GM18867 (cell line): Measurements from ENCODE around the gene TMEFF2.

Experiments used
- ATAC-seq: cut with Tn5 transposase; IDR thresholded peaks from one replicate; pipeline ENCODE4 v1.9.1; 2021; ENCODE audit warnings: mild to moderate bottlenecking, moderate library complexity; ENCODE audit not compliant: unreplicated experiment

Gene TMEFF2, protein sequence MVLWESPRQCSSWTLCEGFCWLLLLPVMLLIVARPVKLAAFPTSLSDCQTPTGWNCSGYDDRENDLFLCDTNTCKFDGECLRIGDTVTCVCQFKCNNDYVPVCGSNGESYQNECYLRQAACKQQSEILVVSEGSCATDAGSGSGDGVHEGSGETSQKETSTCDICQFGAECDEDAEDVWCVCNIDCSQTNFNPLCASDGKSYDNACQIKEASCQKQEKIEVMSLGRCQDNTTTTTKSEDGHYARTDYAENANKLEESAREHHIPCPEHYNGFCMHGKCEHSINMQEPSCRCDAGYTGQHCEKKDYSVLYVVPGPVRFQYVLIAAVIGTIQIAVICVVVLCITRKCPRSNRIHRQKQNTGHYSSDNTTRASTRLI

DNA sequence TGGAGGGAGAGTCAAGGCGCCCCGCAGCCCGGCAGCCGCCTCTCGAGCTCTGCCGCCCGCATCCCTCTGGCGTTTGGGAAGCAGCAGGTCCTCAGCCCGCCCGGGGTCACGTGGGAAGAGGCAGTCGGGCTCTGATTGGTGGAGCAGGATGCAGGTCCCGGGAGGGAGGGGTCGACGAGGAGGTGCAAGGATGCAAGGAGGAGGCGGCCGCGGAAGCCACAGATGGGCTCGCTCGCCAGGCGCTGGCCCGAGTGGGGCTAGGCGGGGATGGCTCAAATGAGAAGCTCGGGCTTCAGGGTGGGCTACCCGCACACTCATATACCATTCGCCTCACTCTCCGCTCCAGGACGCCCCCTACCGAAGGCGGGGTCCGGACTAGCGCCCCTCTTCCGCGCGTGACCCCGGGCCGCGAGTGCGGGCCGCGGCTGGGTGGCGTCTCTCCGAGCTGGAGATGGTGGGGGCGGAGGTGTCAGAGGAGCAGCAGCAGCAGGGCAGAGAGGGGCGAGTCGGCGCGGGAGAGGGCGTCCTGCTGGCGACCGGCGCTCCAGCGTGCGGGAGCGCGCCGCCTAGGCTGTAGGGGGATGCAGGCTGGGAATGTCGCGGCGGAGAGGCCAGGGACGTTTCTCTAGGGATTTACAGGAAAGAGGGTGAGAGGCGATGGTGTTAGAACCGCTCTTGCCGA is at the start of gene TMEFF2:
Gene TMEFF2 (minus strand): TSS at position 68 of the 682 bp plus-strand sequence. CDS start 409 bp downstream, outside the sequence.
- no peak for ATAC-seq

DNA sequence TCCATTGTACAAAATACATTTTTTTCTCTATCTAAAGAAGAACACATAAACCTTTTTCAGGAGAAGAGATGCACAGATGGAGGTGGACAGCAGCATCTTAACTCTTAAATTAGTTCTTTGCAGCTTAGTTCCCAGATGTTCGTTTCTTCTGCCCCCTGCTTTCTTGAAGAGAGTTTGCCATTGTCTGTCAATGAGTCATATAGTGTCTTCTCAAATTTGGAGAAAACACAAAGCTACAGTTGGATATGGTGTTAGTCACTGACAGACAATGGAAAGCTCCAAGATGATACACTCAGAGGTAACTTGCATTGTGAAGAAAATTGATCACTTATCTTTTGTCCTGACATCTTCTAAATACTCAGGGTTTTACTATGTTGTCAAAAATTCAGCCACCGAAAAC is 48.8 kb upstream of the TMEFF2 start:
- ATAC-seq: no peak

DNA sequence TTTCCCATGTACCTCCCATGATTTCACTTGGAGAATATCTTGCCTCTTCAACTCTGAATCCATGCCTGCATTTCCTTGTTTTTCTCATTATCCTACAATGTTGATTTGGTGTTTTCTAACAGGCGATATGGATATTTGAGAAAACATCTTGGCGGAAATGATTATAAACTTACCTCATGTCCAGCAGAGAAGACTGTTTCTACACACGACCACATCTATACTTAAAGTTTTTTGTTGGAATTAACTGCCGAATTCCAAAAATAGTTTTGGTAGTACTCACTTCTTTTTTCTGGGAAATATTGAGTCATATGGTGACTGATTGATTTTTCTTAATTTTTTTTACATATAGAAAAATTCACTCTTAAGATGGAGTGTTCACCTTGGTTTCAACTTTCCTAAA is 41.4 kb upstream of the TMEFF2 start:
- no peak for ATAC-seq

DNA sequence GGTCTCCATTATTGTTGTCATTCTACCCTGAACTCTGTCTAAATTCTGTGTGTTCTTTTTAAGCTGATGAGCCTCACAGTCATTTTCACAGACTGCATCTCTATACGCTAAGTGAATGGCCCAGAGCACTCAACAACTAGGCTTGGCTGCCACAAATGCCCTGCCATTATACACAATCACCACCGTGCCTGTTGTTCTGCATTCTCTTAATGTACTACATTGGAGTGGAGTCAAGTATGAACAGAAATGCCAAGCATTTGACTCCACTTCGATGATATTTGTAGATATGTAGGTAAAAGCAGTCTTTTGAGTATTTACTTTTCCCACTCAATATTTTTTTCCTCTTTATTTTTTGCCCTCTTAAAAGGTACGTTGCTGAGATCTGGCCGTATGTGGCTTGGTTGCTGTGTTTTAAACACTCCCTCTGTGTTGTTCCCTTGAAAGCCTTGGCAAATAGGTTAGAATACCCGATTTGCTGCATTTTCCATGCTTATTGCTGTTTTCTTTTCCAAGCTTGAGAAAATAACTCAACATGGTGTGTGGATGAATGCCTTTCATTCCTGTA is 36.2 kb upstream of the TMEFF2 start:
- ATAC-seq: no peak

DNA sequence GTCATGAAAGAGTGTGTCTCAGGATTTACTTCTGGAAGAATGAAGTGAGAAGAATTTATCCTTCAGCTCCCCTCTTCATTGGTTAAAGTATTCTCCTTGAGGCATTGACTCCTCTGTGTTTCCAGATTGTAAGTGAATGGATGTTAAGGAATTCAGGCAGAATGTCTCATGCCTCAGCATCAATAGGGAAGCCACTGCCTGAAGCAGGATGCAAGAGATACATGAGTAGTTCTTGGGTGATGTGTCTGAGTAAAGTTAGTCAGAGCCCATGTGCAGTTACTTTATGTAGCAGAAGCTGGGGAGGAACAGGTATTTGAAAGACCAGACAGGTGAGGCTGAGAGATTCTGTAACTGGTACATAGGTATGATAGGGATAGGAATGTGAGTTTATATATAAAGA is 34.0 kb upstream of the TMEFF2 start:
- ATAC-seq: no peak

DNA sequence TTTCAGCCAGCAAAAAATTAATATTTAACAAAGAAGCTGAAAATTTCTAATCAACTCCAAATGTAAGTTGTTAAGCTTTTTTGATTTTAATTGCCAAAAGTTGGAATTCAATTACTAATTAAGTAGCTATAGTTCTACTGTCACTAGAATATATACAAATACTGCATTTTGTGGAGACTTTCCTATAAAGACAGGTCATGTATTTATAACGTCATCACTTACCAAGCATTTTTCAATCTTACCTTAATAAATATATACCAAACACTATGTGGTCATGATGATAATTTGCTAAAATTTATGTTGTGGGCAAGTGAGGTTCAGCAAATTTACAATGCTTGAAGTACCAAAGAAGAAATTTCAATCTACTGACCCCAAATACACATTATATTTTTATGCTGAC is 24.2 kb upstream of the TMEFF2 start:
- no peak for ATAC-seq

DNA sequence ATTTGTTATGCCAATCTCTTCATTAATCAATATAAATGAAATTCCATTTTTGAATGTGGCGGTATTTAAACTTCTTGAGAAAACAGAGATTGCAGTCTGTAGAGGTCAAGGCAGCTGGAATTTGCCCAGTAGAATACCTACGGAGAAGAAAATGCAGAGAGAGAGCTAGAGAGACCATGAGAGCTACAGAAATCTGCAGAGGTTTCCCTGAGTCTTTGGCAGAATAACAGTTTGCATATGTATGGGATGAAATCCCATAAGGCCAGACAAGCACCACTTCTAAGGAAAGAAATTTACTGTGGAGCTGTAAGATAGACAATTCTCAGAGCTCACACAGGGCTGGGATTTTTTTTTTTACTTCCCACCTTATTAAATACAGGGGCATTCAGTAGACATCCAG is 23.6 kb upstream of the TMEFF2 start:
- ATAC-seq: no peak

DNA sequence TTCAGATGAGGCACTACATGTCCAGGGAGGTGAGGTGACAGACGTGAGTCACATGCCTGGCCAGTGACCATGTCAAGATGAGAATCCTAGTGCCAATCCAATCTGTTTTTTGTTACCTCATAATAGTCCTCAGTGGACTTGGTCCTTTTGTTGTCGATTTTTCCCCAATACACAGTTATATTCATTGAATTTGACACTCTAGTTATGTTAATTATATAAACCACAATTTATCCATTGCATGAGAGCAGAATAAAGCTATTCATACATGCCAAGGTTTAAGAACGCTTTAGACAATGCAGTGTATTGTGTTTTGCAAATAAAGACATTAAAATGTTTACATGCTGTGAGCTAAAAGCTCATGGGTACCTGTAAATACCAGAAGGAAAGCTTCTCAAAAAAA is 21.6 kb upstream of the TMEFF2 start:
- no peak for ATAC-seq

DNA sequence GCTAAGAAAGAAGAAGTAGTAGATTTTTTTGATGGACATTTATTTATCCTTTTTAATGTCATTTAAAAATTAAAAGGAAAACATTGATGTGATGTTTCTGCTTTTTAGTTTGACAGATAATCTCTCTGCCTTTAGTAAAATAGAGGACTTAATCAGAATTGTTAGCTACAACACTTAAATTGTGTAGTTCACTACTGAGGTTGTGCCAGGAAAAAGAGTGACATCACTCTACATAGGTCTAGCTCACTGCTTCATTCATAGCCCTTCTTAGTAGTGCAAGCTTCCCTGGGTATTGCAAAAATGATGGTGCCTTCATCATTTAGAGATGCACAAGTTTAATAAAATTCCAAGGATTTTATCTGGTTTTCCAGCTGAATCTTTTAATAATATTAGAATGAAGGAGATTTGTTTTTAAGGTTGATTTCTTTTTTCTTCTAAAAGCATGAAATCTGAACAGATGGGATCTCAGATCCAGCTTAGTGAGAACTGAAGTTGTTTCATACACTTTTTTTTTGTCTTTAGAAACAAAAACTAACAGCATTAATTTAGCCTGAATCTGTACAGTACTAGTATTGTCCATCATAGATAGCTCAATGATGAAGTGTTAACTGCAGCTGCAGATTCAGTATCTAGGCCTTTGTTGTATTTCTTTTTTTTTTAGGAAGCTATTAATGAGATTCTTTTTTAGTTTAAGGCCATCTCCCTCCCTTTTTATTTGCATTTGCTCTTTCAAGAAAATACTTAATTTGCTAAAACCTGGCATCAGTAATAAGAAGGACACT is 20.6 kb upstream of the TMEFF2 start:
- ATAC-seq: no peak

DNA sequence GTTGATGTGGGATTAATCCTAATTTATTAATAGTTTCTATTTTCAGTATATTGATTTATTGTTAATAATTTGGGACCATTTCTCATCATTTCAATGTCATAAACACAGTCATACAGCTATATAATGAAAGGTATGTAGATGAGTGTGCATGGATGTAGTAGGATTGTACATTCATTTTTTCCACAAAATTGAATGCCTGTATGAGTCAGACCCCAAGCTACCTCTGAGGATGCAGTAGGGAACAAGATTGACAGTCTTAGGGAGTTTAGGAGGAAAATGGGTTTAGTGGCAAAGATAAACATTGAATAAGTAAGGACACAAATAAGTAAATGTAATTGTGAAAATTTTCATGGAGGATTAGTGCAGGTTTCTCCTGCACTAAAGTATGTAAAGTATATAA is 14.1 kb upstream of the TMEFF2 start:
- ATAC-seq: no peak

DNA sequence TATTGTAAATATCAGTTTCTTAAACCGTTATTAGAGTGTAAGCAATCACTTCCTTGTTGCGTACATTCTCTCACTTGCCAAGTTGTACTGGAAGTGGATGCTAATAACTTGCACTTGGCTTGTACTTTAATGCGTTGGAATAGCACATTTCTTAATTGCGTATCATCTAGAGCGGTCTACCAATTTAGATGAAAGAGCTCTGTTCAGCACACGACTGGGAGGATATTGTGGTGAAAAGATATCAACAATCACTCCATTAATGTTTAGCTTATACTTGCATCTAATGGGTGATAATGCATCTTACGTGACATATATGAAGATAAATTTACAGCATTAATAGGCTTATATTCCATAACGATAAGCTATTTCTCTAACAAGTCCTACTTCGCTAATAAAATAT is 11.7 kb upstream of the TMEFF2 start:
- ATAC-seq: no peak

DNA sequence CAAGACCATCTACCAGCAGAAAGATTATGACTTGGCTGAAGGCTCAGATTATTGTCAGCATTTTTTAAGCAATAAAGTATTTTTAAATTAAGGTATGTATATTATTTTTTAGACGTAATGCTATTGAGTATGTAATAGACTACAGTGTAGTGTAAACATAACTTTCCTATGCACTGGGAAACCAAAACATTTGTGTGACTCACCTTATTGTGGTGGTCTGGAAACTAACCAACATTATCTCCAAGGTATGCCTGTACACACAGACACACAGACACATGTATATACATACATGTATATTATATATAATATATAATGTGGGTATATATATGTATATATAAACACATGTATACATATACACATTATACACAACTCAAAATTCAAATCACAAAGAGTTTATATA is 9.1 kb upstream of the TMEFF2 start:
- no peak for ATAC-seq

DNA sequence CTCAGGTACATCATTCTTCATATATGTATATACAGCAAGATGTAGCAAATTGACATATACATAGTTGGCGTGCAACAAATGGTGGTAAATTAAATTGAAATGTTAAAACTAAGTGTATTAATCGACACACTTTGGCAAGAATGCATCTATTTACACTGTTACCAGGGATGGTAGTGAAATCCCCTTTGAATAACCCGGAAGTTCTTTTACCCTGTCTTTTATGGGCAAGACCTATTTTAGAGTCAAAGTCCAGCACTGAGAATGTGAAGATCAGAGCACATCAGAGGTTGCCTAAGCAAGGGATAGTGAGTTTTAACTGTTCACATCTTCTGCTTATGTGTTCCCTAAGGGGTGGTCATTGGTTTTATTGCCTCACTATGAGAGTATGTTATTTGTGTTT is 7.6 kb upstream of the TMEFF2 start:
- ATAC-seq: no peak

DNA sequence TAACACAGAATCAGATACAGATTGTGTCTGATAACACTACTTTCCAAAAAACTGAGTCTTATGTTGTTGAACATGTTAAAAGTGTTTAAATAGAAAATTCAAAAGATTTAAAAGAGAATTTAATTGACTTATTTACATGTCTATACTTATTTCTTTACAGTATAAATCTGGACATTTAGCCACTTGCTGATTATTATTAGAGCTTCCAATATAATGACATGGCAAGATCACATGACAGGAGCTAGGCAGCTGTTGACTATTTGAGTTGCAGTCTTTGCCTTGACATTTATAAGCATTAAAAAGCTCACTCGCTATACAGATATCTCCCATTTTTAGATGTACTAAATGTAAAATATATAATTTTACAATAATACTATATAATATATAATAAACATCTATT is 6.4 kb upstream of the TMEFF2 start:
- no peak for ATAC-seq

DNA sequence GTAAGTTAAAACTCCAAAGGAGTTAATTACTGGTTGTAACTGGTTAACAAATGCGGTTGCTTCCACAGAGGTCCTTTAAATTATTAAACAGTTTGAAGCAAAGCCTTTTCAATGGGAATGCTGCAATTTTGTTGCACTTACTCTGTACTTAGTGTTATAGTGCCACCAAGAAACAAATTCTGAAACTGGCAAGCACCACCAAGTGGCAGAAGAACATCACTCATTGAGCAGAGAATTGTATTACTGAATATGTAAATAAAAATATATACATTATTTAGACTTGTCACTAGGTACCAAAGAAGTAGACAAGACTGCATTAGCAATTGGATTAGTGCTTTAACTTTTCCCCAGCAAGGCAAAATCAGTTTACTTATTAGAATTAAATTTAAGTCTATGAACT is 2.6 kb upstream of the TMEFF2 start:
- ATAC-seq: no peak

DNA sequence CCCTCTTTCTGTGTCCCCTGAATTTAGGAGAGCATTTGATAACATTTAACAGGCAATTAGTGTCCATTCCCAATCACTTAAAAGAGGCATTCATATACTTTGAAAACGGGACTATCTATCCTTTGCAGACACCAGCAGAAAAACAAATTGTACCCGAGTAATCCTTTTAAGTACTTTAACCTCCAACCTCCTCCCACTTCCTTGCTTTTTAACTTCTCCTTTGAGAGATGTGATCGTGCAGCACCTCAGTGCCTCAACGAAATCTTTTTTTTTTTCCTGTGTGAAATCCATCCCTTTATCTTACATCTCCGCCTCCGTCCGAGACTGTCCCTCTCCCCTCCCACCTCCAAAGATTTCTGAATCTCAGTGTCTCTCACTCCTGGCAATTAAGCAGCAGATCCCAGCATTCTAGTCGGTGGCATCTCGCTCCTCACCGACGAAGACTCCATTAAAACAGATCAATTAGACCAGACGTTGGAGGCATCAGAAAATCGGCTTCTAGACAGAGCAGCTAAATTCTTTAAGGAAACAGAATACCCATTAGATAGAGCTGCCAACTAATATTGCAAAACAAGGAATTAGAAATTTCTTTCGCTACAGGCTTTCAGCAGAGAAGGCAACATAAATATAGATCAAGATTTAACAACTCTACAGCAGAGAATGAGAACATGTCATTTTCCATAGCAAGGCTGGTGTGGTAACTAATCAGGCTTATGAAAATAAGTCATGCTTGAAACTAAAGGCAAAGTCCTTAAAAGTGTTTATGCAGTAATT is 1.9 kb upstream of the TMEFF2 start:
- no peak for ATAC-seq

DNA sequence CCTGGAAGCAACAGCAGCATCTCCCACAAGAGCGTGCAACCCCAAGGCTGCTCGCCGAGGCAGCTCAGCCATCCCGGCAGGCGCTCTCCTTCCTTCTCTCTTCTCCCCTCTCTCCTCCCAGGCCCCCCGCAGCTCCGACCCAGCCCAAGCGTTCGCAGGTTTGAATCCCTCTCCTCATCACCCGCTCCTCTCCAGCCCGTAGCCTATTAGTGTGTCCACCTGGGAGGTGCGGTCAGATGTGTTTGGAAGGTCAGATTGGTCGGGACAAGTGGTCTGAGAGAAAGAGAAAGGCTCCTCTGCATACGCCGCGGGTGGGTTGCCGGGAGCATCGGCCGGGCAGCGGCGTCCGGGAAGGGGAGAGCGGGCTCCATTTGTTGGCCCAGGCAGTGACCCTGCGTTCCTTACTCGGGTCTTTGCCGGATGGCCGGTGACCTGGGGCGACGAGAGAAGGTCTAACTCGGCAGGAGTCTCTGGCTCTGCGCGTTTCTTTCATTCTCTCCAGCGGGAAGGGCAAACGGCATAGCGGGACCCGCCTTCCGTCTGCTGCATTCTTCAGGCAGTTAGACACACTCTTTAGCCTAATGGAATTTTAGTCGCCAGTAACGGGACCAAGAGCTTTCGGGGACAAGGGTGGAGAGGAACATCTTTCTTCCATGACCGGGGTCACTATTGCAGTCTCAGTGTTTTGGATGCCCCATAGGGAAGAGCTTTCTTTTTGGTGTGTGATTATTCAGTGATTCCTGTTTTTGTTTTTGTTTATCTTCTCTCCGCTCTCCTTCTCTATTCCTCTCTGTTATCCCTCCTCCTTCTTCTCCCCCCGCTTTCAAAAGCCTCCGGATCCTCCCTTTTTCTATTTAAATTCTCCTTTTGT is 1.1 kb upstream of the TMEFF2 start:
- no peak for ATAC-seq

DNA sequence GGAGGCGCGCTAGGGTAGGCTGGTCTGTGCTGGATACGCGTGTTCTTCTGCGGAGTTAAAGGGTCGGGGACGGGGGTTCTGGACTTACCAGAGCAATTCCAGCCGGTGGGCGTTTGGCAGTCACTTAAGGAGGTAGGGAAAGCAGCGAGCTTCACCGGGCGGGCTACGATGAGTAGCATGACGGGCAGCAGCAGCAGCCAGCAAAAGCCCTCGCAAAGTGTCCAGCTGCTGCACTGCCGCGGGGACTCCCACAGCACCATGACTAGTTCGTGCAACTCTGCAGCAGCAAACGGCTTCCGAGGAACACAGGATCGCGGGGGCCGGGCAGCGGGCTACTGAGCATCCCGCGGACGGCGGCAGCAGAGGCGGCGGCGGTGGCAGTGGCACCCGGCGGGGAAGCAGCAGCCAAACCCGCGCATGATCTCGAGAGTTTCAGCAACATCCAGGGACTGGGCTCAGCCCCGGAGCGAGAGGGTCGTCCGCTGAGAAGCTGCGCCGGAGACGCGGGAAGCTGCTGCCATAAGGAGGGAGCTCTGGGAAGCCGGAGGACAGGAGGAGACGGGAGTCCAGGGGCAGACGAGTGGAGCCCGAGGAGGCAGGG is 368 bp downstream of the TMEFF2 start:
- no peak for ATAC-seq

DNA sequence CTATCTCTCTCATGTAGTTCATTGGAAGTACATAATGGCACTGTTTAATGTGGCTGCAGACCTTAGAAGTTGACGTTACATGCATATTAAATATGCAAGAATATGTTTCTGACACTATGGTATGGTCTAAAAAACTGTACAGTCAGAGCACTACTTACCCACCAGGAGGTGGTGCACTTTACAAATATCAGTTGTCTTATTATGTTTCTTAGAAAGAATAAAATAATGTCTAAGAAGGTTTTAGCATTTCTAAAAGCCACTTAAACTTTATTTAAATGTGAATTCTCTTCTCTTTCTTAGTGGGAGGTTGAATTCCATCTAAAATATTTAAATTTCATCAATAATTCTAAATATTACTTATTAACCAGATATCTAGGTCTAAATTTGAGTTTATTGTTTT is 4.3 kb downstream of the TMEFF2 start:
- peak; percentile 40 for ATAC-seq
